ENCODE data around the gene PHPT1. TPM values are rescaled to one million over a fixed set of nuclear protein-coding genes. Genes with fewer than 3 reads are reported as not detected.

Gene PHPT1
- total and polyA plus RNA-seq, 4 donors: 23.2 to 83.1 (median 42.3) TPM

DNA sequence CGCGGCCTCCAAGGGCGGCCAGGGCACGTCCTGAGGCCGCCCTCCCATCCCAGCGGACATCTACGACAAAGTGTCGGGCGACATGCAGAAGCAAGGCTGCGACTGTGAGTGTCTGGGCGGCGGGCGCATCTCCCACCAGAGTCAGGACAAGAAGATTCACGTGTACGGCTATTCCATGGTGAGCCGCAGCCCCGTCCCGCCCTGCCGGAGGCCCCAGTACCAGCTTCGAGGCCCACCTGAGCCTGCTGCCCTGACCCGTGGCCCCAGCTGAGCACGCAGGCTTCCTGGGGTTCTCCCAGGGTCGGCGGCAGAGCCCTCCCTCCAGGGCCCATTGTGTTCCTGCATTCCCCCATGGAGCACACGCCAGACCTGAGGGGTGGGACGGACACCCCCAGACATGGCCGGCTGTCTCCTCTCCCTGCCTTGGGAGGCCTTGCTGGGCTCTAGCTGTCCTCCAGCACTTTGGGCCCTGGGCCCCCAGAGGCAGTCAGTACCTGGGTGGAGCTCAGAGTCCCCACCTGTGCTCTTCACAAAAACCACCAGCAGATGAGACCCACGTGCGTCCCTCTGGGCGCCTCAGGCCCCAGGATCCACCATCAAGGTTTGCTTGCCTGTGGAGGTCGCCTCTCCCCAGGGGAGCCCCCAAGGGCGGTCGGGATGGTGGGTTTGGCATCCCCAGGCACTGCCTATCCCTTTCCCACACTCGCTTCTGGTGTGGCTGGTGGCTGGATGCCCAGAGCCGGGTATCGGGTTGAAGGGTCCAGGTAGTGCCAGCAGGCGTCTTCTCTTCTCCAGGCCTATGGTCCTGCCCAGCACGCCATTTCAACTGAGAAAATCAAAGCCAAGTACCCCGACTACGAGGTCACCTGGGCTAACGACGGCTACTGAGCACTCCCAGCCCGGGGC, 1.0 kb downstream of the PHPT1 start:
- no peaks in the 10 kb centered on the region for H3K27me3 ChIP-seq (ENCODE audit: control insufficient read depth in 4 of 4, insufficient read depth in 4 of 4, low read length in 3 of 4)
- no peak for DNase-seq (ENCODE audit: low spot score)
- 50% methylated on average over 43 of the region's 43 CpGs for WGBS
- H3K9ac ChIP-seq (ENCODE audit: low read depth in 1 of 2, low read length in 2 of 2): peak overlapping the region; percentile 4 to 23
- H3K36me3 ChIP-seq (ENCODE audit: control insufficient read depth in 4 of 4, insufficient read depth in 3 of 4, low read depth in 1 of 4, low read length in 3 of 4): peaks cover 0 to 4% (median 0%) of the 10 kb centered on the region in 4 donors
- peak overlapping the region; percentile 83 to 91 for H3K27ac ChIP-seq (ENCODE audit: low read depth in 1 of 2, low read length in 2 of 2)
- peak overlapping the region in 2 of 3 donors; percentile 65 to 92 for H3K4me3 ChIP-seq (ENCODE audit: low read depth in 1 of 3, low read length in 3 of 3)
- peaks cover 18 to 50% (median 39%) of the 10 kb centered on the region in 4 donors for H3K4me1 ChIP-seq (ENCODE audit: control insufficient read depth in 4 of 4, insufficient read depth in 4 of 4, low read length in 3 of 4)
- H3K9me3 ChIP-seq (ENCODE audit: control insufficient read depth in 4 of 4, low read length in 3 of 4): peaks cover 0 to 3% (median 0%) of the 10 kb centered on the region in 4 donors
- TF ChIP-seq EGR1 (IDR thresholded peaks at IDR 0.05; ENCODE audit: low read depth in 2 of 2) (no peak), NR2F2 (IDR thresholded peaks at IDR 0.05) (no peak), FOXA2 (IDR thresholded peaks at IDR 0.05) (no peak), YY1 (IDR thresholded peaks at IDR 0.05) (no peak), TAF1 (conservative IDR thresholded peaks at IDR 0.05) (no peak), FOXA1 (IDR thresholded peaks at IDR 0.05) (no peak), RAD21 (IDR thresholded peaks at IDR 0.05) (no peak), JUND (IDR thresholded peaks at IDR 0.05) (no peak)
- TF ChIP-seq, protein P1, sequence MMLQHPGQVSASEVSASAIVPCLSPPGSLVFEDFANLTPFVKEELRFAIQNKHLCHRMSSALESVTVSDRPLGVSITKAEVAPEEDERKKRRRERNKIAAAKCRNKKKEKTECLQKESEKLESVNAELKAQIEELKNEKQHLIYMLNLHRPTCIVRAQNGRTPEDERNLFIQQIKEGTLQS (IDR thresholded peaks at IDR 0.05): no peak
- TF ChIP-seq, protein P2, sequence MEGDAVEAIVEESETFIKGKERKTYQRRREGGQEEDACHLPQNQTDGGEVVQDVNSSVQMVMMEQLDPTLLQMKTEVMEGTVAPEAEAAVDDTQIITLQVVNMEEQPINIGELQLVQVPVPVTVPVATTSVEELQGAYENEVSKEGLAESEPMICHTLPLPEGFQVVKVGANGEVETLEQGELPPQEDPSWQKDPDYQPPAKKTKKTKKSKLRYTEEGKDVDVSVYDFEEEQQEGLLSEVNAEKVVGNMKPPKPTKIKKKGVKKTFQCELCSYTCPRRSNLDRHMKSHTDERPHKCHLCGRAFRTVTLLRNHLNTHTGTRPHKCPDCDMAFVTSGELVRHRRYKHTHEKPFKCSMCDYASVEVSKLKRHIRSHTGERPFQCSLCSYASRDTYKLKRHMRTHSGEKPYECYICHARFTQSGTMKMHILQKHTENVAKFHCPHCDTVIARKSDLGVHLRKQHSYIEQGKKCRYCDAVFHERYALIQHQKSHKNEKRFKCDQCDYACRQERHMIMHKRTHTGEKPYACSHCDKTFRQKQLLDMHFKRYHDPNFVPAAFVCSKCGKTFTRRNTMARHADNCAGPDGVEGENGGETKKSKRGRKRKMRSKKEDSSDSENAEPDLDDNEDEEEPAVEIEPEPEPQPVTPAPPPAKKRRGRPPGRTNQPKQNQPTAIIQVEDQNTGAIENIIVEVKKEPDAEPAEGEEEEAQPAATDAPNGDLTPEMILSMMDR (IDR thresholded peaks at IDR 0.05; ENCODE audit: low read depth, low read length, missing input control): no peak
- TF ChIP-seq, protein P3, sequence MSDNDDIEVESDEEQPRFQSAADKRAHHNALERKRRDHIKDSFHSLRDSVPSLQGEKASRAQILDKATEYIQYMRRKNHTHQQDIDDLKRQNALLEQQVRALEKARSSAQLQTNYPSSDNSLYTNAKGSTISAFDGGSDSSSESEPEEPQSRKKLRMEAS (IDR thresholded peaks at IDR 0.05): no peak
- TF ChIP-seq, protein P4, sequence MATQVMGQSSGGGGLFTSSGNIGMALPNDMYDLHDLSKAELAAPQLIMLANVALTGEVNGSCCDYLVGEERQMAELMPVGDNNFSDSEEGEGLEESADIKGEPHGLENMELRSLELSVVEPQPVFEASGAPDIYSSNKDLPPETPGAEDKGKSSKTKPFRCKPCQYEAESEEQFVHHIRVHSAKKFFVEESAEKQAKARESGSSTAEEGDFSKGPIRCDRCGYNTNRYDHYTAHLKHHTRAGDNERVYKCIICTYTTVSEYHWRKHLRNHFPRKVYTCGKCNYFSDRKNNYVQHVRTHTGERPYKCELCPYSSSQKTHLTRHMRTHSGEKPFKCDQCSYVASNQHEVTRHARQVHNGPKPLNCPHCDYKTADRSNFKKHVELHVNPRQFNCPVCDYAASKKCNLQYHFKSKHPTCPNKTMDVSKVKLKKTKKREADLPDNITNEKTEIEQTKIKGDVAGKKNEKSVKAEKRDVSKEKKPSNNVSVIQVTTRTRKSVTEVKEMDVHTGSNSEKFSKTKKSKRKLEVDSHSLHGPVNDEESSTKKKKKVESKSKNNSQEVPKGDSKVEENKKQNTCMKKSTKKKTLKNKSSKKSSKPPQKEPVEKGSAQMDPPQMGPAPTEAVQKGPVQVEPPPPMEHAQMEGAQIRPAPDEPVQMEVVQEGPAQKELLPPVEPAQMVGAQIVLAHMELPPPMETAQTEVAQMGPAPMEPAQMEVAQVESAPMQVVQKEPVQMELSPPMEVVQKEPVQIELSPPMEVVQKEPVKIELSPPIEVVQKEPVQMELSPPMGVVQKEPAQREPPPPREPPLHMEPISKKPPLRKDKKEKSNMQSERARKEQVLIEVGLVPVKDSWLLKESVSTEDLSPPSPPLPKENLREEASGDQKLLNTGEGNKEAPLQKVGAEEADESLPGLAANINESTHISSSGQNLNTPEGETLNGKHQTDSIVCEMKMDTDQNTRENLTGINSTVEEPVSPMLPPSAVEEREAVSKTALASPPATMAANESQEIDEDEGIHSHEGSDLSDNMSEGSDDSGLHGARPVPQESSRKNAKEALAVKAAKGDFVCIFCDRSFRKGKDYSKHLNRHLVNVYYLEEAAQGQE (IDR thresholded peaks at IDR 0.05): no peak

DNA sequence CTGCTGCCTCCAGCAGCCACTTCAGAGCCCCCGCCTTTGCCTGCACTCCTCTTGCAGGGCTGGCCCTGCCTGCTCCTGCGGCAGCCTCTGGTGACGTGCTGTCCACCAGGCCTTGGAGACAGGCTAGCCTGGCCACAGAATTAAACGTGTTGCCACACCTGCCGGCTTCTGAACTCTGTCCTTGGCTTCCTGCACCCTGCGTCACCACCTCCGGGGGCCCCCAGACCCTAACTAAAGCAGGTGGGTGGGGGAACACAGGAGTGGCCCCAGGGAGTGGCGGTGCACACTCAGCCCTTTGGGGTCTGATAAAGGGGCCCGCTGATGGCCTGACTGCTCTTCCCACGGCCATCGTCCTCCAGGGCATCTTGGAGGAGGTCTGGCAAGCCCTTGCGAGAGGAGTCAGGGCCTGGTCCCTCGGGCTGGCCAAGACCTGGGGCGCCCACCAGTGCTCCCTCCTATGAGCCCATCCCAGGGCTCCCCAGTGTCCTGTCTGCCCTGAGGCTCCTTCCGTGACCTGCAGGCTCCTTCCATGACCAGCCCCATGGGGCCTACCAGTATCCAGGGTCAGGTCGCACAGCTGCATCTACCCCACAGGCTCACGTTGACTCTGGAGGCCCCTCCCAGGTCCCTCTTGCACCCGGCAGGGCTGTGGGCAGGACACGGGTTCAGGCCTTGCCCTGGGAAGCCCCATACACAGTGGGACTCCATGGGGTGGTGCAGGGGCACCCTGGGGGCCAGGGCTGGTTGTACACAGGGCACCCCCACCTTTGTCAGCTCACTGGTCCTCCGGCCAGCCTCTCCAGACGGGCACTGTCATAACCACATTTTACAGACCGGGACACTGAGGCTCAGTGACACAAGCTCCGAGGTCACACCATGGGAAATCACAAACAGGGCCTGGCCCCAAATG, 1.9 kb downstream of the PHPT1 start:
- Histone ChIP-seq H3K27ac (ENCODE audit: low read depth in 1 of 2, low read length in 2 of 2) (peak overlapping the region; percentile 77 to 83), H3K4me1 (ENCODE audit: control insufficient read depth in 4 of 4, insufficient read depth in 4 of 4, low read length in 3 of 4) (peaks cover 18 to 56% (median 38%) of the 10 kb centered on the region in 4 donors)
- no peak for TF ChIP-seq YY1 (IDR thresholded peaks at IDR 0.05)
- TF ChIP-seq, protein P2 (IDR thresholded peaks at IDR 0.05; ENCODE audit: low read depth, low read length, missing input control): no peak
- no peak for TF ChIP-seq HNF4G (IDR thresholded peaks at IDR 0.05)
- TF ChIP-seq SP1 (IDR thresholded peaks at IDR 0.05): no peak
- TF ChIP-seq FOXA2 (IDR thresholded peaks at IDR 0.05): no peak
- no peak for TF ChIP-seq RAD21 (IDR thresholded peaks at IDR 0.05)
- no peak for TF ChIP-seq GABPA (IDR thresholded peaks at IDR 0.05 in 1 of 2, conservative IDR thresholded peaks at IDR 0.05 in 1 of 2)
- TF ChIP-seq HNF4A (conservative IDR thresholded peaks at IDR 0.05): no peak
- TF ChIP-seq TAF1 (conservative IDR thresholded peaks at IDR 0.05): no peak
- TF ChIP-seq EGR1 (IDR thresholded peaks at IDR 0.05; ENCODE audit: low read depth in 2 of 2): no peak
- TF ChIP-seq, protein P4 (IDR thresholded peaks at IDR 0.05): no peak

More for the DNA sequence above, 1.9 kb downstream of the PHPT1 start:
- Histone ChIP-seq H3K27me3 (ENCODE audit: control insufficient read depth in 4 of 4, insufficient read depth in 4 of 4, low read length in 3 of 4) (no peaks in the 10 kb centered on the region), H3K36me3 (ENCODE audit: control insufficient read depth in 4 of 4, insufficient read depth in 3 of 4, low read depth in 1 of 4, low read length in 3 of 4) (peaks cover 0 to 4% (median 0%) of the 10 kb centered on the region in 4 donors), H3K4me3 (ENCODE audit: low read depth in 1 of 3, low read length in 3 of 3) (no peak overlapping the region), H3K9ac (ENCODE audit: low read depth in 1 of 2, low read length in 2 of 2) (peak overlapping the region; percentile 9 to 21), H3K9me3 (ENCODE audit: control insufficient read depth in 4 of 4, low read length in 3 of 4) (peaks cover 0 to 3% (median 0%) of the 10 kb centered on the region in 4 donors)
- DNase-seq (ENCODE audit: low spot score): no peak
- 73% methylated on average over 23 of the region's 23 CpGs for WGBS
